Gastrocnemius medialis (tissue), 4 donors: Measurements from ENCODE around the gene TRIO. TPM values are rescaled to one million over a fixed set of nuclear protein-coding genes. Genes with fewer than 3 reads are reported as not detected.

Experiments
- ATAC-seq, 2 donors: fragments of 150-250 bp; one replicate each; pipeline ENCODE4 v1.9.1; 2016
- DNase-seq, 2 donors: peaks; one replicate each; pipeline ENCODE4 v3.0.0-alpha.2; 2019
- H3K27ac ChIP-seq, 4 donors: fragments of 200-600 bp; sonication (generic); 1 replicate in 1 of 4; 2 replicates in 3 of 4; pipeline ENCODE4 v1.5.1; 2016 to 2018; ENCODE audit warnings: mild to moderate bottlenecking in 2 of 4, moderate library complexity in 1 of 4
- H3K27me3 ChIP-seq, 3 donors: fragments of 200-600 bp; sonication (generic) in 2 of 3; 1 replicate in 1 of 3; 2 replicates in 2 of 3; pipeline versions ENCODE4 v1.5.1 to v1.6.0; 2016 to 2019; ENCODE audit warnings: mild to moderate bottlenecking in 1 of 3, moderate library complexity in 1 of 3
- H3K36me3 ChIP-seq, 2 donors: fragments of 200-600 bp; sonication (generic) in 1 of 2; one replicate each; pipeline ENCODE4 v1.5.1; 2017 to 2018
- H3K4me1 ChIP-seq, 2 donors: fragments of 200-600 bp; sonication (generic) in 1 of 2; one replicate each; pipeline ENCODE4 v1.5.1; 2016 to 2017; ENCODE audit warnings: mild to moderate bottlenecking in 2 of 2
- H3K4me3 ChIP-seq, 4 donors: fragments of 200-600 bp; sonication (generic) in 3 of 4; 1 replicate in 1 of 4; 2 replicates in 3 of 4; pipeline ENCODE4 v1.5.1; 2016 to 2019; ENCODE audit warnings: mild to moderate bottlenecking in 2 of 4
- H3K9me3 ChIP-seq, 3 donors: fragments of 200-600 bp; sonication (generic) in 2 of 3; 1 replicate in 1 of 3; 2 replicates in 2 of 3; pipeline ENCODE4 v1.5.1; 2016 to 2019
- POLR2A ChIP-seq, 2 donors: fragments of 450-650 bp; IDR thresholded peaks; one replicate each; pipeline ENCODE4 v1.6.1; 2017; ENCODE audit warnings: antibody characterized with exemption in 2 of 2, mild to moderate bottlenecking in 2 of 2, moderate library complexity in 2 of 2
- in situ Hi-C, 4 donors: fragments of 200-750 bp; cut with MboI; loops; one replicate each; pipeline versions ENCODE4 v1.15.0 to v1.8.0; 2017; ENCODE audit warnings: low sequenced_read_pairs in 4 of 4
- intact Hi-C: fragments of 100-400 bp; cut with DNase I; formaldehyde crosslinking; loops from one replicate; pipeline ENCODE4 v1.15.1; 2023; ENCODE audit warnings: low total_unique reads
- total RNA-seq, 4 donors: library from RNA; depleted of rRNA; stranded (reverse); fragments of >200 nt; gene quantifications; one replicate each; pipeline versions ENCODE4 v1.1.0 to v1.2.3, GENCODE V29; 2016
- TF ChIP-seq, protein P1 (sequence below), 5 experiments: fragments of 450-650 bp in 3 of 5; fragments of 200-600 bp in 2 of 5; sonication (generic) in 2 of 5; IDR thresholded peaks in 4 of 5; conservative IDR thresholded peaks in 1 of 5; 1 replicate in 4 of 5; 2 replicates in 1 of 5; pipeline ENCODE4 v1.5.1; 2016 to 2019; ENCODE audit warnings: antibody characterized with exemption in 5 of 5, mild to moderate bottlenecking in 3 of 5, moderate library complexity in 3 of 5

Gene TRIO
- total RNA-seq, 4 donors from 2014 or later = 31.5 to 57.5 (median 50.4) TPM

DNA sequence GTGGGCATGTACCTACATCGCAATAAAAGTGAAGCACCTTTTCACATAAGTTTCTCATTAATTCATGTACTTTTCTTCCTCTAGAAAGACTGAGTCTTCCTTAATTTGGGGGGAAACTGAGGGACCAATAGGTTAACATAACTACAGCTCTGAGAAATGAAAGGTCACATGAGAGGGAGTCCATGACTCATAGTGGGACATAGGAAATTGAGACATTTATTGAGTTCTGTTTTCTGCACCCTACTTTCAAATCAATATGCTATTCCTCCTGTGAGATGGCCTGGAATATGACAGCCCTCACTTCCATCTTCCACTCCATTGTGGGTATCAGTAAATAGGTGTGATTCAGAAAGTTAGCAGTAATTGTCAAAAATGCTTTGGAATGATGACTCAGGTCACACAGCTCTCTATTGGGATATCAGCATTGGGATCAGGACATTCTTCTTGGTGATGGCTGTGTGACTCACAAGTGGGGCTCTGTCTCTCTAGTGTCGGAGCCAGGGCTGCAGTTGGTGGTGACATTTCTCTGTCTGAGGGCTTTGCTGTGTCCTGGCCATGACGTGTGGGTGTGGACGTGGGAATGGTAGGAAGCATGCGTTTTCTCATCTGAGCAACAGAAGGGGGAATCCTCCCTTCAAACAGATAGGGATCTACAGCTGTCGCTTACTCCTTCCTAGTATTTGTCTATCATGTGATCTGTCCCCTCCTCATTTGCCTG lies 125.0 kb downstream of the TRIO start:
- ATAC-seq (peak; percentile 40 to 43), DNase-seq (peak in 1 of 2 donors; percentile 48)
- in situ Hi-C loops (loop anchor here in 3 of 4 donors (5.0 to 25.0 kb wide), 4 partner anchors 153 to 281 kb away; no protein-coding TSS in a partner anchor), intact Hi-C loops (loop anchor here (5.0 kb wide), 1 partner anchor 66 kb away; no protein-coding TSS in a partner anchor)
- TF ChIP-seq, protein P1, sequence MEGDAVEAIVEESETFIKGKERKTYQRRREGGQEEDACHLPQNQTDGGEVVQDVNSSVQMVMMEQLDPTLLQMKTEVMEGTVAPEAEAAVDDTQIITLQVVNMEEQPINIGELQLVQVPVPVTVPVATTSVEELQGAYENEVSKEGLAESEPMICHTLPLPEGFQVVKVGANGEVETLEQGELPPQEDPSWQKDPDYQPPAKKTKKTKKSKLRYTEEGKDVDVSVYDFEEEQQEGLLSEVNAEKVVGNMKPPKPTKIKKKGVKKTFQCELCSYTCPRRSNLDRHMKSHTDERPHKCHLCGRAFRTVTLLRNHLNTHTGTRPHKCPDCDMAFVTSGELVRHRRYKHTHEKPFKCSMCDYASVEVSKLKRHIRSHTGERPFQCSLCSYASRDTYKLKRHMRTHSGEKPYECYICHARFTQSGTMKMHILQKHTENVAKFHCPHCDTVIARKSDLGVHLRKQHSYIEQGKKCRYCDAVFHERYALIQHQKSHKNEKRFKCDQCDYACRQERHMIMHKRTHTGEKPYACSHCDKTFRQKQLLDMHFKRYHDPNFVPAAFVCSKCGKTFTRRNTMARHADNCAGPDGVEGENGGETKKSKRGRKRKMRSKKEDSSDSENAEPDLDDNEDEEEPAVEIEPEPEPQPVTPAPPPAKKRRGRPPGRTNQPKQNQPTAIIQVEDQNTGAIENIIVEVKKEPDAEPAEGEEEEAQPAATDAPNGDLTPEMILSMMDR (IDR thresholded peaks at IDR 0.05 in 4 of 5, conservative IDR thresholded peaks at IDR 0.05 in 1 of 5) = no peak
- no peak for TF ChIP-seq POLR2A (IDR thresholded peaks at IDR 0.05)
- Histone ChIP-seq H3K4me3 (peak overlapping the region in 1 of 4 donors; percentile 11), H3K27ac (peak overlapping the region; percentile 64 to 85 (median 78)), H3K4me1 (peaks cover 40 to 58% of the 10 kb centered on the region in 2 donors), H3K9me3 (no peaks in the 10 kb centered on the region), H3K27me3 (no peaks in the 10 kb centered on the region), H3K36me3 (no peaks in the 10 kb centered on the region)

- Histone ChIP-seq H3K4me3 (peak overlapping the region in 1 of 4 donors; percentile 11), H3K36me3 (no peaks in the 10 kb centered on the region), H3K4me1 (peaks cover 38 to 52% of the 10 kb centered on the region in 2 donors), H3K27me3 (no peaks in the 10 kb centered on the region), H3K9me3 (no peaks in the 10 kb centered on the region), H3K27ac (peak overlapping the region; percentile 64 to 85 (median 78))
- DNase-seq = peak; percentile 44 to 69
- TF ChIP-seq, protein P1 (IDR thresholded peaks at IDR 0.05 in 4 of 5, conservative IDR thresholded peaks at IDR 0.05 in 1 of 5) = no peak
- TF ChIP-seq POLR2A (IDR thresholded peaks at IDR 0.05) = no peak
- intact Hi-C loops = loop anchor here (5.0 kb wide), 1 partner anchor 66 kb away; no protein-coding TSS in a partner anchor
- in situ Hi-C loops = loop anchor here in 3 of 4 donors (5.0 to 25.0 kb wide), 4 partner anchors 154 to 281 kb away; no protein-coding TSS in a partner anchor
- ATAC-seq = peak; percentile 75 to 79
These were observed 125.6 kb downstream of the TRIO start for GRCh38 chr5:14268738-14269137.

DNA sequence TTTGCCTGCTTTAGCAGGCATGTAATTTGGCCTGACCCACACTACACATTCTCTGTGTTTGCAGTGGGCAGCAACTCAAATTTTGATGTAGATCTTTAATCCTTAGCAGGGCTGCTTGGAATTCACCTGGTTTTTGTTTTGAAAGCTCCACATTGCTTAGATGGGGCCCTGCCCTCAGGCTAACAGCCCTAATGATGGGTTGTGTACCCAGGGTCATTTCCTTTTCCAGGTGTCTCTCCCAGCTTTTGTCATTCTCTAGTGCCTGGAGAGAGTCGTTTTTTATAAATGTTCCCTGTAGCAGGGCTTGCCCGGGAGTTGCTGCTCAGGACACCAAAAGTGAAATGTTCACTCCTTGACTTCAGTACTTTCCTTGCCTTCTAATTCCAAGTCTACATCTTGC lies 126.3 kb downstream of the TRIO start:
- Histone ChIP-seq H3K27ac (peak overlapping the region; percentile 64 to 85 (median 78)), H3K9me3 (no peaks in the 10 kb centered on the region), H3K4me3 (no peak overlapping the region), H3K27me3 (no peaks in the 10 kb centered on the region), H3K36me3 (no peaks in the 10 kb centered on the region), H3K4me1 (peaks cover 37 to 45% of the 10 kb centered on the region in 2 donors)
- no peak for TF ChIP-seq POLR2A (IDR thresholded peaks at IDR 0.05)
- TF ChIP-seq, protein P1 (IDR thresholded peaks at IDR 0.05 in 4 of 5, conservative IDR thresholded peaks at IDR 0.05 in 1 of 5) = no peak
- intact Hi-C loops (loop anchor here (5.0 kb wide), 1 partner anchor 67 kb away; no protein-coding TSS in a partner anchor), in situ Hi-C loops (loop anchor here in 3 of 4 donors (5.0 to 25.0 kb wide), 4 partner anchors 155 to 282 kb away; no protein-coding TSS in a partner anchor)
- DNase-seq (no peak), ATAC-seq (no peak)

DNA sequence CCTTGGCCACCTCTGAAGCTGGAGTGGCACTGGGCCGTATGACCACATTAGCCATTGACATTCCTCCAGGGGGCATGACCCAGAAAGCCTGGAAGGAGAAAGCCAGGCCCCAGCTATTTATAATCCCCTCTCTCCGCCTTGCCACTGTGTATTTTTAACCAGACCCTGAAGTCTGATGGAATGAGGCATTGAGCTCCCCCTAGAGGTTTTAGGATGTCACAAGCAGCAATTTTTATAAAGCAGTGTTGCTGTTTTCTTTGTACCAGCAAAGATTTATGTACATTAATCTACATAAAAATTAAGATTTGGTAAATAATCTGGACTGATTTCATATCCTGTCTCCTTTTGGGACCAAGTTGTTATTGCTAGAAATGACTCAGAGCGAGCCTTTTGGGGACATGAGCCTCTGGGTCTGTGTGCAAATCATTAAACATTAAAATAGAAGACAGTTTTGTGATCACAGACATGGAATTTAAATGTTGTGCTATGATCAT lies 127.1 kb downstream of the TRIO start:
- intact Hi-C loops = loop anchor here (1.0 to 10.0 kb wide), 4 partner anchors 125 to 281 kb away; no protein-coding TSS in a partner anchor

More for the DNA sequence above, 127.1 kb downstream of the TRIO start:
- Histone ChIP-seq H3K27me3 (no peaks in the 10 kb centered on the region), H3K4me3 (no peak overlapping the region), H3K4me1 (peaks cover 31 to 37% of the 10 kb centered on the region in 2 donors), H3K27ac (peak overlapping the region; percentile 64 to 85 (median 78)), H3K9me3 (no peaks in the 10 kb centered on the region), H3K36me3 (no peaks in the 10 kb centered on the region)
- in situ Hi-C loops = loop anchor here (5.0 to 25.0 kb wide), 3 partner anchors 163 to 285 kb away; no protein-coding TSS in a partner anchor
- ATAC-seq (peak; percentile 85 to 91), DNase-seq (peak; percentile 40 to 81)
- TF ChIP-seq POLR2A (IDR thresholded peaks at IDR 0.05) = no peak
- TF ChIP-seq, protein P1 (IDR thresholded peaks at IDR 0.05 in 4 of 5, conservative IDR thresholded peaks at IDR 0.05 in 1 of 5) = peak; percentile 76 to 85 (median 81)
